CD8-positive, alpha-beta memory T cell (primary cell): ENCODE results near the gene ME1. TPM values are rescaled to one million over a fixed set of nuclear protein-coding genes. Genes with fewer than 3 reads are reported as not detected.
A peak's percentile ranks its signal among the peaks of the same experiment; 100 is the strongest.

Experiments
- CTCF ChIA-PET: fragments of 350-600 bp; sonication (Branson Sonifier 250); formaldehyde crosslinking; loops from one replicate; lab custom pipeline; 2021; ENCODE audit warnings: antibody characterized with exemption; lab: Charles Lee
- POLR2A ChIA-PET: fragments of 350-600 bp; sonication (Branson Sonifier 250); formaldehyde crosslinking; loops from one replicate; lab custom pipeline; 2021; ENCODE audit warnings: antibody characterized with exemption; lab: Charles Lee
- DNase-seq, 5 donors: peaks; one replicate each; pipeline versions ENCODE4 v3.0.0 to v3.0.0-alpha.2; 2020 to 2022; ENCODE audit warnings: mixed read lengths in 1 of 5
- H3K27ac ChIP-seq: one replicate; pipeline ENCODE4 v1.7.0; 2013; ENCODE audit warnings: low read depth, mild to moderate bottlenecking, low read length, moderate library complexity
- H3K27me3 ChIP-seq: 2 replicates; pipeline ENCODE4 v1.7.0; 2013; ENCODE audit warnings: low read length, mild to moderate bottlenecking; ENCODE audit not compliant: insufficient read depth, poor library complexity, severe bottlenecking
- H3K36me3 ChIP-seq: 2 replicates; pipeline ENCODE4 v1.7.0; 2013; ENCODE audit warnings: mild to moderate bottlenecking, low read length, moderate library complexity; ENCODE audit not compliant: insufficient read depth
- H3K4me1 ChIP-seq: 2 replicates; pipeline ENCODE4 v1.7.0; 2013; ENCODE audit warnings: mild to moderate bottlenecking, low read length, moderate library complexity; ENCODE audit not compliant: insufficient read depth
- H3K4me3 ChIP-seq: 2 replicates; pipeline ENCODE4 v1.7.0; 2013; ENCODE audit warnings: mild to moderate bottlenecking, low read length
- H3K9me3 ChIP-seq: 2 replicates; pipeline ENCODE4 v1.7.0; 2013; ENCODE audit warnings: mild to moderate bottlenecking, low read length
- H3K27ac Mint-ChIP-seq, 8 donors: one replicate each; pipeline ENCODE4 v1.8.0; 2020 to 2021; ENCODE audit warnings: mixed read lengths in 8 of 8, mild to moderate bottlenecking in 6 of 8, inconsistent platforms in 3 of 8, moderate library complexity in 3 of 8
- H3K27me3 Mint-ChIP-seq, 2 donors: one replicate each; pipeline ENCODE4 v1.8.0; 2020 to 2021; ENCODE audit warnings: mixed read lengths in 2 of 2, mild to moderate bottlenecking in 1 of 2, moderate library complexity in 1 of 2
- H3K36me3 Mint-ChIP-seq, 3 donors: one replicate each; pipeline ENCODE4 v1.8.0; 2020 to 2021; ENCODE audit warnings: mixed read lengths in 3 of 3, inconsistent platforms in 1 of 3, mild to moderate bottlenecking in 1 of 3
- H3K4me1 Mint-ChIP-seq, 3 donors: one replicate each; pipeline ENCODE4 v1.8.0; 2020 to 2021; ENCODE audit warnings: mixed read lengths in 3 of 3, inconsistent platforms in 1 of 3, mild to moderate bottlenecking in 1 of 3
- H3K4me3 Mint-ChIP-seq, 7 donors: one replicate each; pipeline ENCODE4 v1.8.0; 2020 to 2021; ENCODE audit warnings: mixed read lengths in 7 of 7, mild to moderate bottlenecking in 6 of 7, moderate library complexity in 4 of 7, inconsistent platforms in 2 of 7
- H3K9me3 Mint-ChIP-seq, 5 donors: one replicate each; pipeline ENCODE4 v1.8.0; 2020 to 2022; ENCODE audit warnings: mixed read lengths in 5 of 5, mild to moderate bottlenecking in 3 of 5, moderate library complexity in 2 of 5, inconsistent platforms in 1 of 5
- polyA plus RNA-seq: library from polyadenylated mRNA; unstranded; fragments of 300-500 nt; fragmentation: Illumina TruSeq; gene quantifications from one replicate; pipeline ENCODE4 v1.2.3, GENCODE V29; 2021
- total RNA-seq, 2 experiments: library from RNA; stranded (reverse); gene quantifications; one replicate each; pipeline ENCODE4 v1.2.3, GENCODE V29; 2021

ME1 gene
- total and polyA plus RNA-seq, 3 experiments from 2014 or later = 0.42 to 4.9 (median 0.50) TPM

GRCh38 chr6:83182114-83182513 lies 248.7 kb downstream of the ME1 start:
- Mint-ChIP-seq H3K27me3 (no peaks in the 10 kb centered on the region), H3K9me3 (no peaks in the 10 kb centered on the region), H3K27ac (peak overlapping the region in 2 of 8 donors; percentile 24 to 35), H3K36me3 (peaks cover 9 to 80% (median 29%) of the 10 kb centered on the region in 3 donors), H3K4me1 (peaks cover 3 to 20% (median 12%) of the 10 kb centered on the region in 3 donors), H3K4me3 (no peak overlapping the region)
- DNase-seq = no peak
- H3K4me3 ChIP-seq = no peak overlapping the region
- ChIA-PET CTCF (no interaction called here), POLR2A (no interaction called here)
- no peaks in the 10 kb centered on the region for H3K4me1 ChIP-seq
- no peaks in the 10 kb centered on the region for H3K9me3 ChIP-seq
- H3K27me3 ChIP-seq = no peaks in the 10 kb centered on the region
- no peak overlapping the region for H3K27ac ChIP-seq
- H3K36me3 ChIP-seq = peaks cover 25% of the 10 kb centered on the region

- Histone ChIP-seq H3K9me3 (no peaks in the 10 kb centered on the region), H3K4me1 (no peaks in the 10 kb centered on the region), H3K4me3 (no peak overlapping the region), H3K36me3 (peaks cover 18% of the 10 kb centered on the region), H3K27ac (no peak overlapping the region), H3K27me3 (no peaks in the 10 kb centered on the region)
- Mint-ChIP-seq H3K4me3 (no peak overlapping the region), H3K4me1 (peaks cover 3 to 20% (median 12%) of the 10 kb centered on the region in 3 donors), H3K27me3 (no peaks in the 10 kb centered on the region), H3K9me3 (no peaks in the 10 kb centered on the region), H3K27ac (no peak overlapping the region), H3K36me3 (peaks cover 9 to 80% (median 31%) of the 10 kb centered on the region in 3 donors)
- POLR2A ChIA-PET = no interaction called here
- DNase-seq = no peak
- CTCF ChIA-PET = no interaction called here
These were observed 250.4 kb downstream of the ME1 start for GRCh38 chr6:83180426-83180950.

- no peak overlapping the region for H3K4me3 ChIP-seq
These were observed 254.6 kb downstream of the ME1 start for GRCh38 chr6:83176246-83176645.

GRCh38 chr6:83169511-83169910 lies 261.3 kb downstream of the ME1 start:
- H3K9me3 Mint-ChIP-seq = no peaks in the 10 kb centered on the region
- H3K4me3 Mint-ChIP-seq = no peak overlapping the region
- Histone ChIP-seq H3K27ac (no peak overlapping the region), H3K36me3 (peaks cover 42% of the 10 kb centered on the region), H3K4me1 (no peaks in the 10 kb centered on the region), H3K27me3 (no peaks in the 10 kb centered on the region), H3K9me3 (no peaks in the 10 kb centered on the region), H3K4me3 (no peak overlapping the region)
- CTCF ChIA-PET = interaction anchor here (1.5 kb wide), 1 partner anchor 102 kb away, joined by 3 read pairs; the partner anchor contains the start of gene DOP1A
- H3K27ac Mint-ChIP-seq = peak overlapping the region in 4 of 8 donors; percentile 7 to 50 (median 29)
- peaks cover 5 to 92% (median 29%) of the 10 kb centered on the region in 3 donors for H3K36me3 Mint-ChIP-seq
- no peaks in the 10 kb centered on the region for H3K27me3 Mint-ChIP-seq
- DNase-seq = no peak
- POLR2A ChIA-PET = no interaction called here
- H3K4me1 Mint-ChIP-seq = no peaks in the 10 kb centered on the region

More at GRCh38 chr6:83176246-83176645, 254.6 kb downstream of the ME1 start:
- Mint-ChIP-seq H3K4me1 (peaks cover 0 to 10% (median 3%) of the 10 kb centered on the region in 3 donors), H3K4me3 (no peak overlapping the region), H3K36me3 (peaks cover 4 to 77% (median 27%) of the 10 kb centered on the region in 3 donors), H3K27me3 (no peaks in the 10 kb centered on the region), H3K27ac (peak overlapping the region in 2 of 8 donors; percentile 7 to 51), H3K9me3 (no peaks in the 10 kb centered on the region)
- CTCF ChIA-PET = no interaction called here
- POLR2A ChIA-PET = no interaction called here
- Histone ChIP-seq H3K27me3 (no peaks in the 10 kb centered on the region), H3K27ac (no peak overlapping the region), H3K9me3 (no peaks in the 10 kb centered on the region), H3K36me3 (peaks cover 15% of the 10 kb centered on the region), H3K4me1 (no peaks in the 10 kb centered on the region)
- DNase-seq = no peak

GRCh38 chr6:83169106-83169505 lies 261.7 kb downstream of the ME1 start:
- DNase-seq = no peak
- Mint-ChIP-seq H3K27ac (peak overlapping the region in 2 of 8 donors; percentile 57 to 58), H3K4me3 (no peak overlapping the region), H3K36me3 (peaks cover 8 to 92% (median 29%) of the 10 kb centered on the region in 3 donors), H3K27me3 (no peaks in the 10 kb centered on the region), H3K9me3 (no peaks in the 10 kb centered on the region), H3K4me1 (no peaks in the 10 kb centered on the region)
- Histone ChIP-seq H3K27ac (no peak overlapping the region), H3K4me3 (no peak overlapping the region), H3K27me3 (no peaks in the 10 kb centered on the region), H3K9me3 (no peaks in the 10 kb centered on the region), H3K4me1 (no peaks in the 10 kb centered on the region), H3K36me3 (peaks cover 39% of the 10 kb centered on the region)
- POLR2A ChIA-PET = no interaction called here
- CTCF ChIA-PET = interaction anchor here (1.5 kb wide), 1 partner anchor 102 kb away, joined by 3 read pairs; the partner anchor contains the start of gene DOP1A

GRCh38 chr6:83168556-83168955 lies 262.3 kb downstream of the ME1 start:
- Mint-ChIP-seq H3K4me3 (no peak overlapping the region), H3K27me3 (no peaks in the 10 kb centered on the region), H3K27ac (peak overlapping the region in 1 of 8 donors; percentile 60), H3K36me3 (peaks cover 8 to 93% (median 29%) of the 10 kb centered on the region in 3 donors), H3K9me3 (no peaks in the 10 kb centered on the region), H3K4me1 (no peaks in the 10 kb centered on the region)
- no peaks in the 10 kb centered on the region for H3K4me1 ChIP-seq
- POLR2A ChIA-PET = no interaction called here
- H3K36me3 ChIP-seq = peaks cover 38% of the 10 kb centered on the region
- no peaks in the 10 kb centered on the region for H3K9me3 ChIP-seq
- CTCF ChIA-PET = interaction anchor here (1.5 kb wide), 1 partner anchor 101 kb away, joined by 3 read pairs; the partner anchor contains the start of gene DOP1A
- H3K4me3 ChIP-seq = no peak overlapping the region
- no peaks in the 10 kb centered on the region for H3K27me3 ChIP-seq
- no peak overlapping the region for H3K27ac ChIP-seq
- no peak for DNase-seq

GRCh38 chr6:83167726-83168278 lies 263.0 kb downstream of the ME1 start:
- Histone ChIP-seq H3K9me3 (no peaks in the 10 kb centered on the region), H3K27me3 (no peaks in the 10 kb centered on the region), H3K4me3 (no peak overlapping the region), H3K27ac (no peak overlapping the region), H3K4me1 (no peaks in the 10 kb centered on the region), H3K36me3 (peaks cover 31% of the 10 kb centered on the region)
- H3K4me3 Mint-ChIP-seq = no peak overlapping the region
- H3K9me3 Mint-ChIP-seq = no peaks in the 10 kb centered on the region
- H3K27ac Mint-ChIP-seq = peak overlapping the region in 2 of 8 donors; percentile 70 to 72
- no peaks in the 10 kb centered on the region for H3K4me1 Mint-ChIP-seq
- ChIA-PET POLR2A (no interaction called here), CTCF (interaction anchor here (1.7 kb wide), 1 partner anchor 55 kb away, joined by 3 read pairs; no protein-coding TSS in a partner anchor)
- H3K36me3 Mint-ChIP-seq = peaks cover 8 to 92% (median 26%) of the 10 kb centered on the region in 3 donors
- DNase-seq = no peak
- no peaks in the 10 kb centered on the region for H3K27me3 Mint-ChIP-seq
